NCI-H1930 (cell line): ENCODE measurements around the gene CNR1.
"Not testable (repeated sequence)": the region's sequence is repeated elsewhere in the genome, so short reads cannot be mapped to it uniquely, and the experiment has no call there.

Experiments used
- DNase-seq, 2 experiments: peaks; one replicate each; lab custom pipeline; 2025; lab: John Stamatoyannopoulos, UW

CNR1 gene

DNA sequence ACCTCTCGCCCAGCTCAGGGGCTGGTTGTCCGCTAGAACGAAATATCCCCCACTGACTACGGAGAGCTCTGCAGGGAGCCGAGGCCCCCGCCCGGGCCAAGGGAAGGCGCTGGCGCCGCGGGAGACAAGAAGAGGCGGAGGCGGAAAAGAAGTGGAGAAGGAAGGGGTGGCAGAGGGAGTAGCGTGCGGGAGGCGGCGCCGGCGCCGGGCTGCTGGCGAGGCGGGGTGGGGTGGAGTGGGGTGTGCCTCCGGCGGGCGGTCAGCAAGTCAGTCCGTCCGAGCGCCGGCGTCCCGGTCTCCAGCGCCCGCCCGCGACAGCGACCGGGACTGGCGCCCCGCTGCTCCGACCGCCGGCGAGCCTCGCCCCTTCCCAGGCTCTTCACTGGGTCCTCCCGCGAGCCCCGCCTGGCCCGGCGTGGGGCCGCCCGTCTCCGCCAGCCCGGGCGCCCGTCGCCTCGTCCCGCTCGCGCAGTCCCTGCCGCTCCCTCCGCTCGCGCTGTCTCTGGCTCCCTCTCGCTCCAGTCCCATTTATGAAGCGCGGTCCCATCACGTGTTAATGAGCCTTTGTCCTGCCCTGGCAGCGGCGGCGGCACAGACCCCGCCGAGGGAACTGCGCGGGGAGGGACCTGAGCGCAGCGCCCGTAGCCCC lies at the start of gene CNR1:
CNR1 (minus strand) TSS at position 504 of the 649 bp plus-strand sequence. CDS start 21,073 bp downstream, outside the sequence.
- peak; percentile 18 to 36 for DNase-seq

DNA sequence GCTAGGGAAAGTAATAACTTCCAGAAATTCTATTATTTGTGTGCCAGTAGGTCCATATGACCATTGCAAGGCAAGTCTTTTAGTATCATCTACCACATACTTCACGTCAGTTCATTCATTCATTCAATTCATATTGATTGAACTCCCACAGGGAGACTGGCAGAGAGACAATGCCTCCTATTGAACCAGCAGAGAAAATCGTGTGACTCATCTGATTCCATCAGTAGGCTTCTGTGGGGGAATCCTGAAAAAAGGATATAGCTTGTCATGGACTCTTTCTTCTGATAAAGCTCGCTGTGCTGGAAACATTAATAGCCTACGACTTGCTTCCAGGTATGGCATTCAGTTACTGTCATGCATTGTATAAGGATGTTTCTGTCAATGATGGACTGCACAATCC lies 45.3 kb upstream of the CNR1 start:
- no peak for DNase-seq

DNA sequence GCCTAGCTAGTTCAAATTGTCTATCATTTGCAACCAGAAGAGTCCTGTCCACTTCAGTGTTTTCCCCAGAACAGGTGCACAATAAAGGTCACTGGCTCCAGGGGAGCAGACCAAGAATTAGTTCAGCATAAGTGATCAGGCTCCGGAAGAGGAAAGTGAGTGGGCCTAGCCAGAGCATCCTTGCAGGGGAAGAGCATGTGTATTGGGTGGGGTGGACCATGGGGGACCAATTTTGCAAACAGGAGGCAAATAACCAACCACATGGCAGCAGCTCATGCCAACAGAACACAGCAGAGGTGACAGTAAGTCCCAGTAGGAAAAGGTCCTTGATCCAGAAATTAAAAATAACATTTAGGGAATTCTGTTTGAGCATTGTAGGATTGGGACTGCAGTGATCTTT lies 43.2 kb upstream of the CNR1 start:
- DNase-seq: no peak

DNA sequence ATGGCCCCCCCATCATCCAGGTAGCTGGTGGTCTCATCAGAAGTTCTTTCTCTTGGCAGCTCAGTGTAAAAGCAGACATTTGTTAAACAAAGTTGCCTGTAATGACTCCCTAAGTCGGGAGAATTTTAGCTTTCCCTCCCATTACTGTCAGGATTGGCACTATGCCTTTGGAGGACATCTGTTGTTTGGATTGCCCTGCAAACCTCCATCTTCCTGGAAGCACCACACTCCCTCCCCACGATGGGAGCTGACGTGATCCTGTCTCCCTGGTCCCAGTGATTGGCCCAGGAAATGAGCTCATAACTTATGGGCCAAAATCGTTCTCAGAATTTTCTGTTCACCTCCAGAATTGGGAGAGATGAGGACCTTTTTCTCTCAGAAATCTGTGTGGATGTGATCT lies 42.6 kb upstream of the CNR1 start:
- DNase-seq: no peak

DNA sequence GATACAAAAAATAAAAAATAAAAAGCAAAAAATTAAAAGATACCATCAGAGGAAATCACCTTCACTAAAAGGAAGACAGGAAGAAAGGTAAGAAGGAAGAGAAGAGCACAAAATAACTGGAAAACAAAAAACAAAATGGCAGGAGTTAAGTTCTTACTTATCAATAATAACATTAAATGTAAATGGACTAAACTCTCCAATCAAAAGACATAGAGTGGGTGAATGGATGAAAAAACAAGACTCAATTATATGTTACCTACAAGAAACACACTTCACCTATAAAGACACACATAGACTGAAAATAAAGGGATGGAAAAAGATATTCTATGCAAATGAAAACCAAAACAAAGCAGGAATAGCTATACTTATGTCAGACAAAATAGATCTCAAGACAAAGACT lies 35.6 kb upstream of the CNR1 start:
- not testable (repeated sequence) for DNase-seq

DNA sequence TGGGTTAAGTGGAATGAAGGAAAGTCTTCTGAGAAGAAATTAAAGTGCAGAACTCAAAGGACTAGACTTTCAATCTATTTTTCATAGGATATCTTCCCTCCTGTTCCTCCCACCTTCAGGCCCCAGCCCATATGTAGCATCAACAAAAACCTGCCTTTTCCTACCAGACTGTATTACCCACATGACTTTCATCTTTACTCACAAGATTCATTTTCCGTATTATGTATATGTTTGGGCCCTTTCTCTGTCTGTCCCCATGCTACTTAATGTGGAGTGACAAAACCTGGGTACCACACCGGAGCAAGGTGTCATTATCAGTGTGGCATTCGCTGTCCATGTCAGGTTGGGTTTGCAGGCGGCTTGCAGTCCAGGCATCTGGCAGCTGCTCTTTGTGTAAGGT lies 18.8 kb upstream of the CNR1 start:
- no peak for DNase-seq

DNA sequence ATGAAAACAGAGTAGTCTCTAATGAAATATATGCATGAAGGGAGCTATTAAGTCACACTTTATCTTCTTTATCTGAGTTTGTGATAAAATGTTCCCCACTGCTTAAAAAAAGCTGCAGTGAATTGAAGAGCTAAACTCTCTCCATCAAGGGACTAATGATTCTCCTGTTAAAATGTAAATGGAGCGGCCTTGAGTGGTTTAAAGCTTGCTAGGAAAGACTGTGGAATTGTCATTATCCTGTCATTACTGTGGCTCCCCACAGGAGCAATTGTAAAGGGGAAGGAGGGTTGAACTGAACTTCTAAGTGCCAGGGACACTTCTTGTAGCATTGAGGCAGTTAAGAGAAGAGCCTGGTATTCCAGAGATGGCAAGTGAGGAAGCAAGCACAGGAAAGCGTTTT lies 17.3 kb upstream of the CNR1 start:
- no peak for DNase-seq

DNA sequence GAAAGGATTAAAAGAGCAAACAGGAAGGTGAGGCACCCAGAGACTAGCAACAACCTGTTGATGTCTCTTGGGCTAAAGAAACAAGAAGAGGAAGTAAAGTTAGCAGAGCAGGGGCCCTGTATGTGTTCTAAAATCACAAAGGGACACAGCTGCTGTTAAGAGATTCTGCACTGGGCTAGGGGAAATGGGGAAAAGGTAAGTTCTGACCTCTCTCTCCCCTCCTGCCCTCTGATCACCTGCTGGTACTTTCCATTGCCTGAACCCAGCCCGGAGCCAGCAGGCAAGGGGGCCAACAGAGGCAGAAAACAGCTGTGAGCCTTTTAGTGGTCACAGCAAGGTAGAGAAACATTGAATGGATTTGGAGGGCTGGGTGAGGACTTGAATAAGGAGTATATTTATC lies 13.5 kb upstream of the CNR1 start:
- no peak for DNase-seq

DNA sequence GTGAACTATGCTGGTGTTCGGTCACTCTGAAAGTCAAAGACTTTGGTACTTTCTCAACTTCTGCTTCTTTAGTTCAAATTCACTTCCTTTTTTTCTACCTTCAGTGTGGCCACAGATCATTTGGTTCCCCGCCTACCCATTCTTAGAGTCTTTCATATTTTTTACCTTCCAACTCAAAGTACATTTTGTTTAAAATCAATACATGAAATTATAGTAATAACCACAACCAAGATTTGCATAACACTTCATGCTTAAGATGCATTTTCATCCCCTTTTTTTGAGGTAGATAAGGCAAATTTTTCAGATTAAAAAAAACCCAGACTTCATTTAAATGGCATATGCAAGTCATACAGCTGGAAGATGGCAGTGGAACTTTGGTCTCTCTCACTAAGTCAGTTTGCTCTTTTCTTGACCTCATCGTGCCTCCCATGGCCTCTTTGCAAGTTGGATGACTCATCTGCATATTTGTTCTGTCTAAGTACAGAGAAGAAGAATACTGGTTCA lies 11.9 kb upstream of the CNR1 start:
- DNase-seq: no peak

DNA sequence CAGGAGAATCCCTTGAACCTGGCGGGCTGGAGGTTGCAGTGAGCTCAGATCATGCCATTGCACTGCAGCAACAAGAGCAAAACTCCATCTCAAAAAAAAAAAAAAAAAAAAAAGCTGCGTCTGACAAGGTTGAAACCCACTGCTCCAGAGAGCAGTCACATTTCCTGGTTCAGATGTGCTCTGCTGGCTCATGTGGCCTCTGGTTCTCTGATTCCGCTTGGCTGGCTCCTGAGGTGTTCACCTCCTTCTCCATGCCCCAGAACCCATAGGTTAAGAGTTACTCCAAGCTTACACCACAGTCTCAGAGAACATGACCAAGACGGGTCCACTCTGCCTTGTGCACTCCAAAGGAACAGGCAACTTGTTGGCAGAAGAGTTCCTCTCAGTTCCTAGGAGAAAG lies 8.8 kb upstream of the CNR1 start:
- DNase-seq: no peak

DNA sequence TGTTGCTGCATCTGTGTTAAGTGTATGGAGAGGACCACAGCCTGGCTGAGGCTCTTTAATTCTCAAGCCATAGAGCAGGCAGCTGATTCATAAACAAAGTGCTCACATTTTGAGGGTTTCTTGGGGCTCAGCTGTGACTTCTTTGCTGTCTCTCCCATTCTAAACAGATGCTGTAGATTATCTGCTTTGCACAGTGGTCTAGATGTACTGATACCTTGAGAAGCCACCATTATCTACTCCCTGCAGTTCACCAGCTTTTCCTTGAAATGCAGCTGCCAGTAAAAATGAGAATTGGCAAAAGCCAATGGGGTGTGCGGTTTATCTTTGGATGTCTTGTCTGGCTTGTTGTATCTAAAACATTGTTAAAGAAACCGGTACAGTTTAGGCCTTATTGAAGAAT lies 5.2 kb upstream of the CNR1 start:
- no peak for DNase-seq

DNA sequence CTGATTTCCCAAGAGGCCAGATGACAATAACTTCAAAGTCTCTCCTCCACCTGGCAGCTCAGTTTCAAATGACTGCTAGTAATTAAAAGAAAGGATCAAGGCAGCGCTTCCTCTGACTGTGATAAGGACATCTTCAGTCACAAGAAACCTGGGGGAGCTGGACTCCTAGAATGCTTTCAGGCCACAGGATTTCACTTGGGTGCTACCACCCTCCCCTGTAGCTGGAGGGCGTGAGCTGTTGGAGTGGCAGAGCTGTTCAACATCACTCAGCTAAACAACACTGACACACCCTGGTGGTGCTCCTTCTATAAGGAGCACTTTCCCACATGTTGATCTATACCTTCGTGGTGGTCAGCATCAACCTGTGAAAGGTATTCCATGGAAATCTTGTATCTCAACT lies 2.2 kb upstream of the CNR1 start:
- no peak for DNase-seq

DNA sequence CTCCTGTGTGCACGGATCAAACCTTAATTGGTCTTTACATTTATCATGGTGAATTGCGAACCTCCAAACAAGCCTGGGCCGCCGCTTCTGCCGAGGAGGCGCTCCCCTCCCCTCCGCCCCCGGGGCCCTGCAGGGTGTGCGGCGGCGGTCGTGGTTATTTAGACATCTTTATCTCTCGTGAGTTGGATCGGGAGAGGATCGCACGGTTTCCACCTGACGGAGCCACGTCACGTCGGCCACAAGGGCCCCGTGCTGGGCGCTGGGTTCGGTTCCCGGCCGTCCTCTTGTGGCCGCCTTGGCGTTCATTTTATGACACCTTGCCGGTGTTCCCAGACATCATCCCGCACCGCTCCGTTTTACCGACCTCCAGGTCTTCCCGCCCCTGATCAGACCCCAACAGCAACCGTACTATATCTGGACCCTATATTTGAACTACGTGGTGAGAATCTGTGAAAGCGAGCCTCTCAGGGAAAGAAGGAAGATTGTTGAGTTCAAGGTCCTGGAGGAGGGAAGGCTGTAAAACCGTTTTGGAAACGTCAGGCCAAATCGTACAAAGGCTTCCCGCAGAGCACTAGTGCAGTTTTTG lies 1.3 kb upstream of the CNR1 start:
- no peak for DNase-seq

DNA sequence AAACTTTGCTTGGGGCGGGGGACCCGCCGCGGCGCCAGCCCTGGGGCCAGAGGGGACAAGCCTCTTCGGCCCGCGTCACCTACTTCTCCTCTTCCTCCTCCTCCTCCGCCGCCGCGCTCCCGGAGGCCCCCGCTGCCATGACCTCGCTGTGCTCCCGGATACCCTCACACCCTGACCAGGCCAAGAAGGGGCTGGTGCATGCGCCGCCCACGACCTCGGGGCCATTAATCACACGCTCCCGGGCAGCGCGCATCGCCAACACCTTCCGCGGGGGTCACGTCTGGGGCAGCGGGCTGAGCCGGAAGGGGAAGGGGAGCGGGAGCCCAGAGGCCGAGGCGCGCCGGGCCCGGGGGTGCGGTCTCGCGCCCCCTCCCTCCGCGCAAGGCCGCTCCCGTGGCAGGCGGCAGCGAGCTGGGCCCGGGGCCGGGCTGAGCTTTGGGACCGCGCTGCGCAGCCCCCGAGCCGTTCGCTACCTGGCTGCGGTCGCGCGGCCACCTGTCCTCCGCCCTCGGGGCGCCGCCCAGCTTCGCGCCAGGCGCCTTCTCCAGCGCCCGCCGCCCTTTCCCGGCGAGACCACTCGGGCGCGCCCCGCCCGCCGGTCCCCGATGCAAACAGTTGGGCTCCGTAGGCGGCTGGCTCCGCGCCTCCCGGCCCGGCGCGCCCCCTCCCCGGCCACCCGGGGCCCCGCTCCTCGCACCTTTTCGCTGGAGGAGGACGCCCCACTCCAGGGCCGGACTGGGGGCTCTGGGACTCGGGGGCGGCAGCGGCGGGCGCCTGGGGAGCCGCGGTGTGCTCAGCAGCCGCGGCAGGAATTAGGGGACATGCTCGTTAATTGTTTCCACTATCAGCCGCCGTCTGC lies 575 bp upstream of the CNR1 start:
- no peak for DNase-seq

DNA sequence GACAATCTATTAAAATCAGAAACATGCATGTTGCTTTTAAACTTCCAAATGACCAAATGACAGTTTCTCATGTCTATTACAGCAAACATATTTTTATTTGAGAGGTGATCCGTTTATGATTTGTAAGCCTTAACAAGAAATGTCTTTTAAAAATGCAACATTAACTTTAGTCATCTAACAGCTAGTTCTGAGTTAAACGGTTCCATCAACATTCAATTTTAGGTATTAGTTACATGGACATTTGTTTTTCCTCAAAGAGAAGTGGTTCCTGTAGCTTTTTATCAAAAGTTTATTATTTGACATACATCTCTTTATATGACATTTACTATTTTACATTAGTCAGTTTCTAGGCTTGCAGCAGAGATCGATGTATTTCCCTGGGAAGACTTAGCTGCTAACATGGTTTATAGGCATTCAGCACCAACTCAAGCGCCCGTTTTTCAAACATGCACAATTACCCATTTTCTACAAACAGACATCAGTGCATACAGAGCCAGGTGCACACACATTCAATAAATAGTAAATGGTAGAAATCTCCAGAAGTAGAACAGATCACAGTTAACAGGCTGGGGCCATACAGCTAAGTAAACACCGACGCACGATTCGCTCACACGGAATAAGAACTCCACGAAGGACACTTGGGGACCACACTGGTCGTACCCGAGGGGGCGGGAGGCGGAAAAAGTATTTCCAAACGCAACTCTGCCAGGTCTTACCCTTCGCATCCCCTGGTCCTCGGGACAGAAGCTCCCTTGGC lies 882 bp downstream of the CNR1 start:
- DNase-seq: no peak

DNA sequence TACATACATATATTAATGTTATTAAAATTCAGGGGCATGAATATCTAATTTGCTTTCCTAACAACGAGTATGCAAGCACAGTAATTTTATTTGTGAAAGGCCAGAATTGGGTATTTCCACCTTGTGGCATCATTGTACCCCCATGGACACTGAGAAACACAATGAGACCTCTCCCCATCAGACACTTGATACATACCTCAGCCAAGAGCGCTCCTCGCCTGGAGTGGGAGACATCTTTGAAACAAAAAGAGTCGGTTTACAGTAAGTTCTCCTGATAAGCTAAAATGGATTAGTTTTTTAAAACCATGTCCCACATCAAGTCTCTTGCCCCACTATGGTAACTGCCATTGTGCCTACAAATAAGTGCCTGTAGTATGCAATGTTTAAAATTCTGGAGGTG lies 2.1 kb downstream of the CNR1 start:
- DNase-seq: no peak

DNA sequence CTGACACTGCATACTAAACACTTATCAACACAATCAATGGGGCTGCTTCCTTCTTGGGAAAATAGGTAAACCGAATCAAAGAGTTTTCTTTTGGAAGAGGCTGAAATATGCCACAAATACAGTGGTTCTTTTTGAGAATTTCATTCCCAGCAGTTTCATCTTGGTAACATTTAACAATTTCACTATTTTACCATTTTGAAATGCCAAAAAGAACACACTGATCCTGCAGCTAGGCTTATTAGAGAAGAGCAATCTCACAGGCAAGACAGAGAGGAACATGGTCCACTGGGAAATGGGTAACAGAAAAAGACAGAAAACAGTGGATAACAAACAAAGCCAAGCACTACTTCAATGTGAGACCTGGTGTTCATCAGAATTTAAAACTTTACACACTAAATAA lies 2.5 kb downstream of the CNR1 start:
- DNase-seq: no peak

DNA sequence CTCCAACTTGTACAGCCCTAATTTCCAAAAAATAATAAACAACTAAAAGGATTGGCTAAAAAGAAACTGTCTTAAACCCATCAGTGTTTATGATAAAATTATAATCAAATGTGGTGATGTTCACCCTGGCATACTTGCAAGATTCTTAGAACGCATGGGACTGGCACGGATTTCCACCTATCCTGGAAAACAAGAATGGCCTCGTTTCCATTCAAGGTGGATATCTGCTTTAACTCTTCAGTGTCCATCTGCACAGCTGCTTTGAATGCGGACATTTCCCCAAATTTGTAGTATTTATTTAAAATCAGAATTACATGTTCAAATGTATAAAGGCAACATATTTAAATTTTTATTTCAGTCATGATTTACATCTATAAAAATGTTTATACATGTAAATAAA lies 4.2 kb downstream of the CNR1 start:
- DNase-seq: no peak

DNA sequence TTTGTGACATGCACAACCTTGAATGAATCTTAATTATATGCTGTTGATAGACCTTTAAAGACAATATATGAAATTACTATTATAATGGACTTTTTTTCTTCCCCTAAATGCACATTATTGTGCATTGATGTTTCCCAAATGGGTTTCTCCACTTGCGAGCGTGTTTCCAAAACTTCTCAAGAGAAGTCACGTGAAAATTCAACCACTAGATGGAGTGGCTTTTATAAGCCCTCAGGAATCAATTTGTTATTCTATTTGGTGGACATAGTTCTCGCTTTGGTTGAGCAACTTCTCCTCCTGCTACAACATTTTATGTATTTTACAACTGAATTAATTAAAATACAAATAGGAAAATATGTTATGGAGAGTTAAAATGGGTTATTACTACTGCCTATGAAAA lies 9.0 kb downstream of the CNR1 start:
- DNase-seq: no peak

DNA sequence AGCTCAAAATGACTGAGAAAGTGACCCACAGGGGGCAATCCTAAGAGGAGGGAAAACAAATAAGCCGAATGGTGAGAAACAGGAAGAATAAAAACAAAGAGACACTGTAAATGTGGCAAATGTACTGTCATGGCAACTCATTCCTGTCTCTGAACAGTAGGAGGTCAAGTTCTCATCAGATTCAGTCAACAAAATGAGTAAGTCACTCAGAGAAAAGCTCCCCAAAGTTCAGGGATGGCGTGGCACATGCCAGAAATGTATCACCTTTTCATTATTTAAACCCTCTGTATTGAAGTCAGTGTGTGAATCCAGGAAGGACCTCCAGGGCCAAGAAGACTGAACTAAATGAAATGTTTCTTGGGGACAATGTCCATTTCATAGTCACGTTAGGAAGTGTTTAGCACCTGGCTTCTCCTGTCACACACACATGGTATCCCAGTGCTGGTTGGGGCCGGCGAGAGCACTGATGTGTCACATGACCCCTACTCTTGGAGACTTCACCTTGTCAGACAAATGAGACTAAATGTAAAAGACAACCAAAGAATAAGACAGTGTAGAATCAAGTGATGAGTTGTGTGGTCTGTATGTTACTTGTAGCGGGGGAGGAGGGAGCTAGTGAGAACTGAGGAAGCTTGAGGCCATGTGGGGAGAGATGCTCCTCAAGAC lies 20.7 kb downstream of the CNR1 start:
- DNase-seq: no peak

DNA sequence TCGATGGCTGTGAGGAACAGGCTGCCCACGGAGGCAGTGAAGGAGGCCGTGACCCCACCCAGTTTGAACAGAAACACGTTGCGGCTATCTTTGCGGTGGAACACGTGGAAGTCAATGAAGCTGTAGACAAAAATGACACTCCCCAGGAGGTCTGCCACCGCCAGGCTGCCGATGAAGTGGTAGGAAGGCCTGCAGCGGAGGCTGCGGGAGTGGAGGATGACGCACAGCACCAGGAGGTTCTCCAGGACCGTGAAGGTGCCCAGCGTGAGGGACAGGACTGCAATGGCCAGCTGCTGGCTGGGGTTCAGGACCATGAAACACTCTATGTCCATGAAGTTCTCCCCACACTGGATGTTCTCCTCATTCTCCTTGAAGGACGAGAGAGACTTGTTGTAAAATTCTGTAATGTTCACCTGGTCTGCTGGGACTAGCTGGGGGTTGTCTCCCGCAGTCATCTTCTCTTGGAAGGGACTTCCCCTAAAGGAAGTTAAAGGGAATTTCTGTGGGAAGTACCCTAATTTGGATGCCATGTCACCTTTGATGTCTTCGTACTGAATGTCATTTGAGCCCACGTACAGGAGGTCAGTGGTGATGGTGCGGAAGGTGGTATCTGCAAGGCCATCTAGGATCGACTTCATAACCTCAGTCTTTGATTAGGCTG lies 21.4 kb downstream of the CNR1 start:
- no peak for DNase-seq
